ENCODE results near the gene CCDC12. TPM values are rescaled to one million over a fixed set of nuclear protein-coding genes. Genes with fewer than 3 reads are reported as not detected.

CCDC12 gene
- total RNA-seq, 1 donor from 2014 or later = 40.5 TPM

DNA sequence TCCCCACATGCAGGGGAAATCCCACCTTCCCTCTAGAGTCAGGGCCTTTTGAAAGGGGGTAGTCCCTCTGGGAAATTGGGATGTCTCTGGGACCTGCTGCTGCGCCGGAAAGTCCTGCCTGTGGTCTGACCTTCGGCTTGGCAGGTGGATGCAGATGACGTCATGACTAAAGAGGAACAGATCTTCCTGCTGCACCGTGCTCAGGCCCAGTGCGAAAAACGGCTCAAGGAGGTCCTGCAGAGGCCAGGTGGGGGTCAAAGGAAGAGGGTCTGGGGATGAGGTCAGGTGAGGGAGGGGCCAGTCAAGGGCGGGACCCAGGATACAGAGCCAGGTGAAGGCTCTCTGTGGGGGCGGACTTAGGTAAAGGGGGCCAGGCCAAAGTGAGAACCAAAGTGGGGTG is 82.8 kb downstream of the CCDC12 start:
- no peak for DNase-seq (ENCODE audit: low read depth, low spot score)

DNA sequence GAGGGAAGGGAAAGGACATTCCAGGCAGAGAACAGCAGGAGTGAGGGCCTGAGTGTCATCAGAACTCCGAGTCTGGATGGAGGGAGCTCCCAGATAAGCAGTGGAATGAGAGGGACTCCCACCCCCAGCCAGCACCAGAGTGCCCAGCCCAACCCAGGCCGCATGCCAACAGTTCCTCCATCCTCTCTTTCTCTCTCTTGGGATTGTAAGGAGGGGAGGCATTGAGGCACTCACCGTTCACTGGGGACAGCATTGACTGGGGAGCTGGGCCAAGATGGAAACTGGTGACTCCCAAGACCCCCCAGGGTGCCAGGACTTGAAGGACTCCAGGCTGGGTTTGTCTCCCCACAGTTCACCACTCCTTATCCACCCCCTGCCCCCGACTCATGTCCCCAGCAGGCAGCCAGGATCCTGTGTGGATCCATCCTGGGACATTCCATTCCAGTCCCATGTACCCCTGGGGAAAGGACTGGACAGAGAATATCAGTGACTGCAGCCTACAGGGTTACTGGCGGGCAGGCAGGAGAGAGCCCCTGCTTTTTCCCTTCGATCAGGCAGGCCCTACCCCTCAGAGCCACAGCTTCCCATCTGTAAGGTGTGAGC is 83.3 kb downstream of the CCDC12 start:
- DNase-seq (ENCODE audit: low read depth, low spot score) = no peak

DNA sequence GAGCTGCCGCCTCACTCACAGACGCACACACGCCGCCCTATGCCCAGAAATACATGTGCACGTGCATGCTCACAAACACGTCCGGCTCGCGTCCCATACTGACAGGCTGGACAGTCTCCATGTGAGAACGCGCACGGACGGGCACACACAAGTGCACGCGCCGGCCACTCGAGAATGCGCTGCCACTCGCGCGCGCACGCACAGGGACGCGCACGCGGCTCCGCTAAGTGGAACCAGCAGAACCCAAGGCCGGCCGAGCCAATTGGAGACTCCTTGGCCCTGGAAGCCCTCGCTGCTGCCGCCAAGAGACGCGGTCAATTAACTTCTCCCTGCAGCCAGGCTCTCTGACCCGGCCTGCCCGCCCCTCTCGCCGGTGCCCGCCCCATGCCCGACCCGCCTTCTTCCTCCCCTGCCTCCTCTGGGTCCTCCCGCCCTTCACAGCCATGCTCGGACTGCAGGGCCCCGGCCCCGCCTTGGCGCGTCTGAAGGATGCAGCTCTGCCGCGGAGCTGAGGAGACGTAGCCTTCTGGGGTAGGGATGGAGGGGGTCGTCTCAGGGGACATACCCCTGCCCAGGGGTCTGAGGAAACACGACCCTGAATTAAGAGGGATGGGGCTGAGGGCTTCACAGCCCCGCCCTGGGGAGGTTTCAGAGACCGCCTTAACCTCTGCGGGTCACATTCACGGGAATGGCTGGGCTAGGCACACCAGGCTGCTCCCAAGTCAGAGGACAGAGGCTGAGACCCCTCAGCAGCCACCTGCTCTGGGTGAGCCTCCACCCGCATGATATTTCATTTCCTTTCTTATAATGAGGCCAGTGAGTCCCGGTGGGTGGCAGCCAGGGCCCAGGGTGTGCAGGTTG is 84.0 kb downstream of the CCDC12 start:
- no peak for DNase-seq (ENCODE audit: low read depth, low spot score)

DNA sequence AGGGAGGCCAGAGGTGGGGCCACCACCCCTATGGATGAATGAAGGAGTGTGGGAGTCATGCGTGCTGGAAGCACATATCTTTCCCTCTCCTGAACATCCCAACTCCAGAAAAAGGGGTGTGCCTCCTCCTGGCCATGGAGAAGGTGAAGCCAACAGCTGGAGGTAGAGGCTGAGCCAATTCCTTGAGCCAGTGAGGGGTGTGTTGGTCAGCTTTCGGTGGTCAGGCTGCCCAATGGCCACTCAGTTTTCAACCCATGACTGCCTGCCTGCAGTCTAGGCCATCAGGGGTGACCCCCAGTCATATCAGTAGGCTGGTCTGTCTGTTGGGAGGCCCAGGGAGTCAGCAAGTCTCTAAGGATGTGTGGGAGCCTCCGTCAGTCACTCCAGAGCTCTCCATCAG is 85.4 kb downstream of the CCDC12 start:
- DNase-seq (ENCODE audit: low read depth, low spot score) = no peak

DNA sequence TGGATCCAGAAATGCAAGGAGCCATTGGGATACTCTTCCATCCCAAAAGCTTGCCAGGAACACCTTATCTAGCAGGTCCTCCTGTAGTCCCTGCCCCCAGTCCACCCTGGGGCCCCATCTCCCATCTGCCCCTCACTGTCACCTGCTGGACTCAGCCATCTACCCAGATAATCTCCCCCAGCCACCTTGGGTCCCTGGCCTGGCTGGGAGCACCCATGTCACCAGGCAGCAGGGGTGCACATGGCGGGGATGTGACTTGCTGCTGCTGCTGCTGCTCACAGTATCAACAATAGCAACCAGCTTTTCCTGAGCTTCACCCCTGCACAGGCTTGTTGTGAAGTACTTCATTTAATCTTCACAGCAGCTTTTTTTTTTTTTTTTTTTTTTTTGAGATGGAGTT is 86.4 kb downstream of the CCDC12 start:
- no peak for DNase-seq (ENCODE audit: low read depth, low spot score)

DNA sequence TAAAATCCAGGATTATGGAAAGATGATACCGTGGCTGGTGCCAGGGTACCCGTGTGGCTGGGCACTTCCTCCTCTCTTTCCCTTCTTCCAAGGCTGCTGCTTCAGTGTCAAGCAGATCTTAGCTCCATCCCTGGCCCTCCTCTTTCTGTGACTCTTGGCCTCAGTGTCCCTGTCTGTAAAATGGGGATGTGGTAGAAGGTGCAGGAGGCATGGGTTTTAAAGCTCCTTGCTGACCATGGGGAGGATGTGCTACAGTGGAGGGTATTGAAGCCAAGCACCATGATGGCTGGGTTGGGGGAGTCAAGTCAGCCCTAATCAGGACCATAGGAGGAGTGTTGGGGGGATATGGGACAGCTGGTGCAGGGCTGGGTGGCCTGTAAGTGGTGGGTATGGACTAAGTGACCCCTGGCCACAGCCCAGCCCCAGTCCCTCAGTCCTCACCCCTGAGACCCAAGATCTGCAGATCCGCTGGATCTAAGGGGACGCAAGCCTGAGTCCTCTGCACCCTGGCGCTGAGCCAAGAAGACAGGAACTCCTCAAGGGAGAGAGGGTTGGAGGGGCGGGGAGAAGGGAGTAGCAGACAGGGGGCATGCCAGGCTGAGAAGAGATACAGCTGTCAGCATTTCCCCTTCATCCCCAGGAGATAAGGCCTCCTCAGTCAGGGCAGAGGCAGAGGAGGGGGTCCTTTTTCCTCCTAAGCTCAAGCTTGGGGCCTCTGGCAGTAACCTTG is 87.0 kb downstream of the CCDC12 start:
- DNase-seq (ENCODE audit: low read depth, low spot score) = no peak

DNA sequence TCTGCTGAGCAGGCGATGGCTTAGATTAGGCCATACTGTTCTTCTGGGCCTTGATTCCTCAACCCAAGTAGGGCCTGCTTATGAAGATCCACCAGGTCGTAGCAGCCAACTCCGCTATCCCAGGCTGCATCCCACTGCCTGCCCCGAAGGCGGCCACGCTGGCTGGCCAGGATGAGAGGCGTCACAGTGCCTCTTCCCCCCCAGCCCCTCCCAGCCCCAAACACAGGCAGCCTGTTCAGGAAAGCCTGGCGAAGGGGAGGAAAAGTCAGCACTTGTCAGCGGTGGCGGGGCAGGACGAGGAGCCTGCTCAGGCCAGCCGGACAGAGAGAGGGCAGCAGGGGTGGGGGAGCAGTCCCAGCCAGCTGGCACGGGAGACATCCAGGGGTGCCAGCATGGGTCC is 87.8 kb downstream of the CCDC12 start:
- no peak for DNase-seq (ENCODE audit: low read depth, low spot score)

DNA sequence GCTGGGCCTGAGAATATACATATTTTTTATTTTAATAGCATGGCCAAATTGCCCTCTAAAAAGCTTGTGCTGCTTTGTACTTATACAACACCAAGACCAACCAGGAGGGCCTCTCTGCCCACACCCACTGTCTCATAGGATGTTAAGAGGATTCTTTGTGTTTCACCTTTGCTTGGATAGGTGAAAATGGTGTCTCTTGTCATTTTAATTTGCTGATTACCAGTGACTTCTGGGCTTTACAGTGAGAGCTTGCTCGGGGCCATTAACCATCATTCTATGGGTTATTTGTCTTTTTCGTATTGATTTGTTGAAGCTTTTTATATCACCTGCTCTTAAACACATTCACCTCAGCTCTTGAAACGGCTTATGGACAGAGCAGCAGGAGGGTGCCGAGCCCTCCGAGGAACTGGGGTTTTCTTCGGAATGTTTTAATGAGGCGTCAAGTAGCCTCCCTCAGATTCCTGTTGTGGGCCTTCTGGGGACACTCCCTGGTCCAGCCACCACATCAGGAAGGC is 88.5 kb downstream of the CCDC12 start:
- no peak for DNase-seq (ENCODE audit: low read depth, low spot score)

DNA sequence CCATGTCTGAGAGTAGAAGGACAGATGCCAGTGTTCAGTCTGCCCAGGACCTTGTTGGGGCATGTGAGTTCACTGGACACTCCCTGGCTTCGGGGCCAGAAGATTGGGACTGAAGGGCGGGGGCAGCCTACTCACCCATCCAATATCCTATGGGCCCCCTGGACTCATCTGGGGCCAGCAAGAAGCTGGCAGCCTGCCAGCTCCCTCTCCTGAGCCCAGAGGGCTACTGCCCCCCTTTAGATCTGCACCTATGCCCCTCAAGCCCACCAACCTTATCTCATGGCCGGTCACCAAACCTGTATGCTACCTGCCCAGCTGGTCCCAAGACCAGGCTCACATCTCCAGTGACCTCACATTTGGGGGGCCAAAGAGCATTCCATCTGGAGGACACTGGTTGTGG is 90.9 kb downstream of the CCDC12 start:
- DNase-seq (ENCODE audit: low read depth, low spot score) = no peak

DNA sequence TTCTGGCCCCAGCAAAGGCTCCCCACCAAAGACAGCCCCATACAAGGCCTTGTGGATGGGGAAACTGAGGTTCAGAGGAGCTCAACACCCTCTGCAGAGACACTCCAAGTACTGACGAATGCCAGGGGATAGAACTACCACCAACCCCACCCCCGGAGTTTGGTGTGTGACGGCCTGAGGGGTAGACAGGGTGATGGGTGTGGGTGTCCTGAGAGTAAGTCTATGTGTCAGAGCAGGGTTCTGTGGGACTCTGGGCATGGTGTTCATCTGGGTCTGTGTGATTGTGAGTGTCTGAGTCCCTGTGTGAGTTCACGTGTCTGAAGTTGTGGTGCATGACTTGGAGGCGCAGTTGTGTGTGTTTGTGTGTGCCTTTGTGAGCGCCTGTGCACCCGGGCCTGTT is 91.6 kb downstream of the CCDC12 start:
- no peak for DNase-seq (ENCODE audit: low read depth, low spot score)

DNA sequence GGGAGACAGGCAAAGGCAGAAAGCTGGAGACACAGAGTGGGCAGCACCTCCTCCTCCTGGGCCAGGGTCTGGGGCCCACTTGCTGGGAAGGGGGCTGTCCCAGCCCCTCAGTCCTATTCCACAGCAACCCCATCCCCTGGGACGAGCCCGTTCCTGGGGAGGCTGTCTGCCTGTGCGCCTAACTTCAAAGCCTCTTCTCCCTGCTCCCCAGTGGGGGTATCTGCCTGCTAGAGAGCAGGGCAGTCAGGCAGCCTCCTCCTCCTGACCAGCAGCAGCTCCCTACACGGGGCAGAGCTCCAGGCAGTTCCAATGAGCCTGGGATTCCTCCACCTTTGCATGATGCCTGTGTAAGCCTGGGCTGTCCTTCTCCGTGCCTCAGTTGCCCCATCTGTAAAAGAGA is 92.1 kb downstream of the CCDC12 start:
- DNase-seq (ENCODE audit: low read depth, low spot score) = no peak

DNA sequence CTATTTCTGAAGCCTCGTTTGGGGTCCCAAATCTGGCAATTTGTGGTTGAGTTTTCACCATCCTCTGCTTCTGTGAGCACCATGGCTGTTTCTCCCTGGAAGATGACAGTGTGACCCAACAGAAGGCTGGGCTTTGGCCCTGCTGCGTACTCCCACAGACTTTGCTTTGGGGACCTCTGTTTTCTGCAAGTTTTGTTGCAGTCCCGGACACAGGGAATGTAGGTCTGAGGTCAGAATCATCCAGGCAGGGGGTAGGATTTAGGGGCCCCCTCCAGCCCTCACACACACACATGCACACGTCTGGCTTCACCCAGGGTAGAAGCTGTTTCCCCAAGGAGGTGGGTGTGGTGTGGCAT is 92.7 kb downstream of the CCDC12 start:
- no peak for DNase-seq (ENCODE audit: low read depth, low spot score)

DNA sequence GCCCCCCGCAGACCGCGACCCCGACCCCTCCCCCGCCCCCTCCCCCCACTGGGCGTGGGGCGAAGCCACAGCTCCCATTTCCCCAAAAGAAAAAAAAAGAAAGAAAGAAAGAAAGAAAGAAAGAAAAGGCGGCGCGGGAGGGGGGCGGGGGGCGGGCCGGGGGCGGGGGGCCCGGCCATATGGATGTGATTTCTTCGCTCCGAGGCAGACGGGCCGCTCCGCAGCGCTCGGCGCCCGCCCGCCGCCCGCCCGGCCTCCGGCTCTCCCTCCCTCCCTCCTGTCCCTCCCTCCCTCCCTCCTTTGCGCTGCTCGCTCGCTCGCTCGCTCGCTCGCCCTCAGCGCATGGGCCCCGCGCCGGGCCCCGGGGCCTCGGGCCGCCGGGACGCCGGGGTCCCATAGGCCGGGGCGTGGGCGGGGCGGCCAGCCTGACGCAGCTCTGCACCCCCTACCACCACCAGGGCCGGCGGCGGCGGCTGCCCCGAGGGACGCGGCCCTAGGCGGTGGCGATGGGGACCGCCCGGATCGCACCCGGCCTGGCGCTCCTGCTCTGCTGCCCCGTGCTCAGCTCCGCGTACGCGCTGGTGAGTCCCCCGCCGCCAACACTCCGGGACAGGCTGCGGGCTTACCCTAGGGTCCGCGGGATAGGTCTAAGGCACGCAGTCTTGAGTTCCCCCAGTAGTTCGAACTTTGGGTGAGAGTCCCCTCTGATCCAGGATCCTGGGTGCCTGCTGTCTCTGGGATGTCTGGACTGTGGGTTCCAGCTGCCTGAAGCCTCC is 93.3 kb downstream of the CCDC12 start:
- no peak for DNase-seq (ENCODE audit: low read depth, low spot score)

DNA sequence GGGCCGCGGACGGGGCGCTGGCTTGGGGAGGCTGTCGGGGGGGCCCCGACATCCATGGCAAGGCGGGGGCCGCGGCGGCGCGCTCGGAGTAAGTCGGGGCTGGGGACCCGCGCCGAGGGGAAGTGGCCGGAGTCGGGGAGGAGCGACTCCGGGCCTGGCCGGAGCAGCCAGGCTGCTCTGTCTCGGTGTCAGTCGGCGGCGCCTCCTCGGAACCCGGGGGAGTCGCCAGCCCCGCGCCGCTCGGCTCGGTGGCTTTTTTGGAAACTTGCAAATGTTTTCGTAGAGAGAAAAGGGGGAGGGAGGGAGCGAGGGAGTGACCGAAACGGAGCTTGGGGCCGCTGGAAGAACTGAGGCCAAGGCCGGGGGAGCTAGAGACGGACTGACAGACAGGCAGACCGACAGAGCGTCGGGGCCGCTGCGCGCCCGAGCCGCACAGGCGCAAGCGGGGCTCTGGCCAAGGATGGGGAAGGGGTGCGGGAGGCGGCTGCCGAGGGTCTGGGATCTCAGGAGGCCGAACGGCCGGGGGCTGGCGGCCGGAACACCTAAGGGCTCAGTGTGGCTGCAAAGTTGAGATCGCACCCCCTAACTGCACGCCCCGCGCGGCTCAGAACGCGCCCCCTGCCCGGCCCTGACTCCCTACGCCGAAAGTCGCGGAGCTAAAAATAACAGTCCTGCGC is 94.0 kb downstream of the CCDC12 start:
- DNase-seq (ENCODE audit: low read depth, low spot score) = no peak

DNA sequence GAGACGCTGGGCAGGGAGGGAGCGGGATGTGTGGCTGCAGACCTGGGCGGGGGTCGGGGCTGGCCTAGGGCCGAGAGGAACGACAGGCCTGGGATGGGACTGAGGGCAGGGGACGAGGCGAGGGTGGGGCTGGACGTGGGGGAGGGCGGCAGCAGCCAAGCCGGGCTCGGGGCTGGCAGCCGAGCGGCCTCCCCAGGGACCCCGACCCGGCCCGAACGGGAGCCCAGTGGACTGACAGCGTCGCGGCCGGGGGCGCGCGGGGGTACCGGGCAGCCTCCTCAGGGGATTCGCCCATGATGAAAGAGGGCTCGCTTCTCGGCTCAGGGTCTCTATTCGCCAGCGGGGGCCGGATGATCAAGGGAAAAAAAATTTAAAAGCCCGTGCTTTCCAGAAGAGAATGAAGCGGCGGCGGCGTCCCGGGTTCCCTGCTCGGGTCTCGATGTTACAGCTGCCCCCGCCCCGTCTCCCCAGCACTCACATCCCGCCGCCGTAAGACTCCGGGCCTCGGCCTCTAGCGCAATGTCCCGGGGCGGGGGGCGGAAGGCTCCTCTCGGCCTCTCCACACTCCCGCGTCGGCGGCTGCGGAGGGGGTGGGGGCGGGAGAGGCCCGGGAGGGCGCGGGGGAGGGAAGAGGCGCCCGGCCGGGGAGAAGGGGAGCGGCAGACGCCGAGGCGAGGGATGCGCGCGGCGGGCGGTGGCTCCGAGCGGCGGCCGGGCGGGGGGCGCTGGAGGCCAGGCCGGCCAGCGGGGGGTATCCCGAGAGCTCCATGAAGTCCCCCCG is 94.8 kb downstream of the CCDC12 start:
- DNase-seq (ENCODE audit: low read depth, low spot score) = no peak

DNA sequence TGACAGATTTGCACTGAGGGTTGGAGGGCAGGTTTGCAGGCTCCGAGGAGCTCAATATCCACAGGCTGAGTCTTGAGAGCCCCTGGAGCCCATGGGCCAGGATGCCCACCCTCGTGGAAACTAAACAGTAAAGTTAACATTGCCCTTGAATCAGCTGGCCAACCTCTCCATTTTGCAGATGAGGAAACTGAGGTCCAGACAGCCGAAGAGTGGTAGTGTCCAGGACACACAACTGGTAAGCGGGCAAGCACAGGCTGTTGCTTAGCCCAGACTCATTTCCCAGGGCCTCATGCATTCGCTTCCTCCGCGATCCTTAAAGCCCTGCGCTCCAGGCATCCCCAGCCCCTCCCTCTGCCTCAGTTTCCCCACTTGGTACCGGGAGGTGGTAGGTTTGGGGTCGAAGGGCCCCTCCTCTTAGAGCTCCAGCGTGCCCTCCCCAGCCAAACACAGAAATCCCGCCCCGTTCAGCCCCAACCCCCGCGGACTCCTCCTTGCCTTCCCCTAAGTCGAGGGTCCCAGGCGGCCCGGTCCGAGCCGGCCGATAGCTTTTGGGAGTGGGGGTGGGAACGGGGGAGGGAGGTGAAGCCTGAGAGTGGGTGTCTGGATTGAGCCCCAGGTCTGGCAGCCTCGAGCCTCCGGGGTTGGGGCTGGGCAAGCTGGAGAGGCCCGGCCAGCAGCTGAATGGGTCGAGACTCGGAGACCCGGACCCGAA is 95.5 kb downstream of the CCDC12 start:
- no peak for DNase-seq (ENCODE audit: low read depth, low spot score)

DNA sequence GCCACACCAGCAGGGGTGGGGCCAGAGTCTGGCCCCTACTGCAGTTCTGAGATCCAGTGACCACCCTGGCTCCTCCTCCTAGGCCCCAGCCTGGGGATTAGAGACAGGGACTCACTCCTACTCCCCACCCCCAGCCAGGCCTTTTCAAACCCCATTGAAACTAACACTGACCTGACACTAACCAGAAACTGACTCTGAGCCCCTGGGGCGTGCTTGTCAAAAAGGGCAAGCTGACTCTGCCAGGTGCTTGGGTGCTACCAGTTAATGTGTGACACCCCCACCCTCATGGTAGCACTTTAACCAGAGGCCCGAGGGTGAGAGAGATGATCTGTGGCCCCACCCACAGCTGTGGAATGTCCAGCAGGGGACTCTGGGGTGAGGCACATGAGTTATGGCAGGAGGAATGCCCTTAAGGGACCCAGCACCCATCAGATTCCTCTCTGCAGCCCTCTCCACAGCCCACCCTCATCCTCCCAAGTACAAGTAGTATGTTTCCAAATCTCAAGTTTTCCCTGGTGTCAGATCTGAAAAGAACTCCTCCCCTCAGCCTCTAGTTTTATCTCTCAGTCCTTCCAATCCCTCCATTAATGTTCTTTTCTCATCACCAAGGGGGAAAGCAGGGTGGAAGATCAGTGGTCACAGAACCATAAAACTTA is 97.6 kb downstream of the CCDC12 start:
- DNase-seq (ENCODE audit: low read depth, low spot score) = no peak

DNA sequence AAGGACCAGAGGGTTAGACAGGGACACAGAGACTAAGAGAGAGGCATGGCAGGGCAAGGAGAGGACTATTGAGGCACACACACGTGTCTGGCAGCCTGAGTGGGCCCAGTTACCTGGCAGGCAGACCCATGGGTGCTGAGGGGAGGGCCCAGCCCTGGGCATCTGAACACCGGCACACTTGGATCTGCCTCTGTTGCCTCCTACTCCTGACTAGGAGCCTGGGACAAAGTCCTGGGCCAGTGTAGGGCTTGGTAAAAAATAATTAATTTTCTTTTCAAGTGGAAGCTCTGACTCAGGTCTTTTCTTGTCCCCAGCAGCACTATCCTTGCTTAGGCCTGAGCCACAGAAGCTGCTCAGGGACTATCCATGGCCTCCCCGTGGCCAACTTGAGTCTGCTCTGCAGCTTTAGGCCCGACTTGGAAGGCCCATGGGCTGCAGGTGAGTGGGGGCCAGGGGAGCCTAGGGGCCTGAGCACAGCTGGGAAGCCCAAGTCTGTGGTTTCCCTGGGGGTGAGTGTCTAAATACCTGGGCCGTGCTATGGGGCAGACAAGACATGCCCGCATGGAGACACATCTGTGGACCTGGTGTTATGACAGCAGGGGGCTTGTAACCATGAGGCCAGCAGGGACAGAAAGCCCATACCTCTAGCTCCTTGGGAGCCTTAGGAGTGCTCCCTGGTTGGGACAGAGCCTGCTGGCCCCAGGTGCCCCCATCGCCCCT is 99.0 kb downstream of the CCDC12 start, which contains the start of gene PTH1R:
Gene PTH1R (plus strand): TSS at position 316 of the 720 bp plus-strand sequence. CDS start 5,839 bp downstream, outside the sequence.
- DNase-seq (ENCODE audit: low read depth, low spot score) = no peak
